Keratinocyte (primary cell): ENCODE data around the gene ADRB1. TPM values are rescaled to one million over a fixed set of nuclear protein-coding genes. Genes with fewer than 3 reads are reported as not detected.

Experiments
- DNase-seq: peaks from one replicate; pipeline ENCODE4 v3.0.0-alpha.2; 2011; ENCODE audit warnings: low read depth, missing footprints, low spot score
- FAIRE-seq: peaks from 2 replicates; lab custom pipeline; 2011; peaks lifted over from hg19 to GRCh38; lab: Jason Lieb, UNC
- H2AFZ ChIP-seq: 2 replicates; pipeline ENCODE4 v1.6.0; 2012; ENCODE audit warnings: low read length, control low read depth, inconsistent platforms; ENCODE audit not compliant: control insufficient read depth
- H3K27ac ChIP-seq: 2 replicates; pipeline ENCODE4 v1.5.1; 2011; ENCODE audit warnings: low read length; ENCODE audit not compliant: control insufficient read depth, insufficient read depth
- H3K27me3 ChIP-seq: 3 replicates; pipeline ENCODE4 v1.6.0; 2011; ENCODE audit warnings: low read length; ENCODE audit not compliant: control insufficient read depth, insufficient read depth; ENCODE audit errors: extremely low read depth
- H3K36me3 ChIP-seq, 2 experiments: 2 replicates in 1 of 2; 3 replicates in 1 of 2; pipeline ENCODE4 v1.5.1; 2011; ENCODE audit warnings: low read length in 2 of 2, mild to moderate bottlenecking in 1 of 2; ENCODE audit not compliant: control insufficient read depth in 2 of 2, insufficient read depth in 2 of 2; ENCODE audit errors: extremely low read depth in 1 of 2
- H3K4me1 ChIP-seq: 3 replicates; pipeline ENCODE4 v1.5.1; 2011; ENCODE audit warnings: low read length; ENCODE audit not compliant: control insufficient read depth, insufficient read depth; ENCODE audit errors: extremely low read depth
- H3K4me2 ChIP-seq: 3 replicates; pipeline ENCODE4 v1.6.0; 2011; ENCODE audit warnings: low read depth, low read length; ENCODE audit not compliant: control insufficient read depth, insufficient read depth; ENCODE audit errors: extremely low read depth
- H3K4me3 ChIP-seq, 3 experiments: fragments of 200-600 bp in 1 of 3; sonication (generic) in 1 of 3; 2 replicates in 2 of 3; 3 replicates in 1 of 3; pipeline ENCODE4 v1.5.1; 2011 to 2016; ENCODE audit warnings: low read length in 3 of 3, mild to moderate bottlenecking in 3 of 3, control low read depth in 2 of 3, inconsistent platforms in 1 of 3, low read depth in 1 of 3, mixed read lengths in 1 of 3, mixed run types in 1 of 3, moderate library complexity in 1 of 3; ENCODE audit not compliant: control insufficient read depth in 2 of 3, insufficient read depth in 2 of 3; ENCODE audit errors: extremely low read depth in 1 of 3
- H3K79me2 ChIP-seq: 2 replicates; pipeline ENCODE4 v1.6.0; 2012; ENCODE audit warnings: low read length; ENCODE audit not compliant: control insufficient read depth, insufficient read depth
- H3K9ac ChIP-seq: 3 replicates; pipeline ENCODE4 v1.6.0; 2011; ENCODE audit warnings: low read length; ENCODE audit not compliant: control insufficient read depth, insufficient read depth; ENCODE audit errors: extremely low read depth
- H3K9me1 ChIP-seq: 3 replicates; pipeline ENCODE4 v1.6.0; 2011; ENCODE audit warnings: low read length; ENCODE audit not compliant: control insufficient read depth, insufficient read depth; ENCODE audit errors: extremely low read depth
- H3K9me3 ChIP-seq: 2 replicates; pipeline ENCODE4 v1.5.1; 2012; ENCODE audit warnings: low read depth, low read length; ENCODE audit not compliant: control insufficient read depth
- H4K20me1 ChIP-seq: 3 replicates; pipeline ENCODE4 v1.6.0; 2011; ENCODE audit warnings: low read length; ENCODE audit not compliant: control insufficient read depth, insufficient read depth; ENCODE audit errors: extremely low read depth
- CTCF ChIP-seq, 3 experiments: IDR thresholded peaks in 1 of 3; conservative IDR thresholded peaks in 1 of 3; optimal IDR thresholded peaks in 1 of 3; 2 replicates in 2 of 3; 3 replicates in 1 of 3; pipeline versions ENCODE3 to v1.5.1; 2011; ENCODE audit warnings: low read length in 3 of 3, mild to moderate bottlenecking in 3 of 3, moderate library complexity in 2 of 3, control low read depth in 1 of 3, inconsistent platforms in 1 of 3; ENCODE audit not compliant: insufficient read depth in 2 of 3; ENCODE audit errors: extremely low read depth in 1 of 3
- EZH2 ChIP-seq: IDR thresholded peaks from one replicate; pipeline ENCODE4 v1.6.1; 2012; ENCODE audit warnings: inconsistent platforms, mild to moderate bottlenecking, low read length, moderate library complexity
- dilution Hi-C: fragments of 300-500 bp; cut with MboI; formaldehyde crosslinking; loops from one replicate; pipeline ENCODE4 v1.7.0; 2020; ENCODE audit warnings: low sequenced_read_pairs; ENCODE audit not compliant: extremely low pct_ligation_motif_present
- polyA plus RNA-seq, 5 experiments: library from polyadenylated mRNA; depleted of rRNA in 3 of 5; stranded (reverse) in 3 of 5; stranded (forward) in 1 of 5; unstranded in 1 of 5; fragments of >200 nt; gene quantifications; 1 replicate in 1 of 5; 2 replicates in 3 of 5; 3 replicates in 1 of 5; pipeline versions ENCODE4 v1.2.1 to v1.2.3, GENCODE V29; 2011 to 2012; ENCODE audit warnings: missing spikeins in 2 of 5, low read depth in 1 of 5, low replicate concordance in 1 of 5

The ADRB1 gene
- polyA plus RNA-seq, 1 donor (not counting 4 experiments of a cell fraction or from before 2014, with no cell fraction given): 0.05 TPM

GRCh38 chr10:114010316-114010715 lies 33.4 kb upstream of the ADRB1 start:
- FAIRE-seq: no peak

GRCh38 chr10:114012650-114013049 lies 31.0 kb upstream of the ADRB1 start:
- dilution Hi-C loops: no loop called here
- Histone ChIP-seq H4K20me1 (no peaks in the 10 kb centered on the region), H3K4me2 (no peak overlapping the region), H3K9me1 (no peaks in the 10 kb centered on the region), H3K27me3 (peaks cover 3% of the 10 kb centered on the region), H3K27ac (no peak overlapping the region), H2AFZ (no peak overlapping the region), H3K4me3 (no peak overlapping the region), H3K9ac (no peak overlapping the region), H3K9me3 (no peaks in the 10 kb centered on the region), H3K79me2 (no peaks in the 10 kb centered on the region), H3K4me1 (no peaks in the 10 kb centered on the region), H3K36me3 (no peaks in the 10 kb centered on the region)
- DNase-seq: no peak
- TF ChIP-seq EZH2 (no peak), CTCF (optimal IDR thresholded peaks at IDR 0.05 in 1 of 3, IDR thresholded peaks at IDR 0.05 in 1 of 3, conservative IDR thresholded peaks at IDR 0.05 in 1 of 3; ENCODE audit: extremely low read depth in 1 of 3, insufficient read depth in 2 of 3, low read length in 3 of 3) (no peak)
- no peak for FAIRE-seq

More at GRCh38 chr10:114010316-114010715, 33.4 kb upstream of the ADRB1 start:
- Histone ChIP-seq H3K9me3 (no peaks in the 10 kb centered on the region), H2AFZ (no peak overlapping the region), H4K20me1 (no peaks in the 10 kb centered on the region), H3K36me3 (no peaks in the 10 kb centered on the region), H3K4me3 (no peak overlapping the region), H3K4me1 (no peaks in the 10 kb centered on the region), H3K27ac (no peak overlapping the region), H3K27me3 (peaks cover 3% of the 10 kb centered on the region), H3K9me1 (no peaks in the 10 kb centered on the region), H3K4me2 (no peak overlapping the region), H3K9ac (no peak overlapping the region), H3K79me2 (no peaks in the 10 kb centered on the region)
- dilution Hi-C loops: no loop called here
- no peak for DNase-seq
- TF ChIP-seq CTCF (optimal IDR thresholded peaks at IDR 0.05 in 1 of 3, IDR thresholded peaks at IDR 0.05 in 1 of 3, conservative IDR thresholded peaks at IDR 0.05 in 1 of 3; ENCODE audit: extremely low read depth in 1 of 3, insufficient read depth in 2 of 3, low read length in 3 of 3): no peak
- no peak for TF ChIP-seq EZH2
